ENCODE data around the gene TUBE1. TPM values are rescaled to one million over a fixed set of nuclear protein-coding genes. Genes with fewer than 3 reads are reported as not detected.
"Not testable (repeated sequence)": the region's sequence is repeated elsewhere in the genome, so short reads cannot be mapped to it uniquely, and the experiment has no call there.

The TUBE1 gene
- total RNA-seq, 4 donors from 2014 or later, result 6.1 to 14.7 (median 10.0) TPM

- DNase-seq, result no peak
- Histone ChIP-seq H3K27me3 (no peaks in the 10 kb centered on the region), H3K27ac (no peak overlapping the region), H3K4me1 (no peaks in the 10 kb centered on the region), H3K9me3 (no peaks in the 10 kb centered on the region), H3K4me3 (no peak overlapping the region), H3K36me3 (no peaks in the 10 kb centered on the region)
- no peak for ATAC-seq
- TF ChIP-seq CTCF (IDR thresholded peaks at IDR 0.05 in 4 of 5, conservative IDR thresholded peaks at IDR 0.05 in 1 of 5) (no peak), POLR2A (IDR thresholded peaks at IDR 0.05) (no peak)
- intact Hi-C loops (cut with DNase I; ENCODE audit: low total_unique reads) (no loop called here), in situ Hi-C loops (cut with MboI; ENCODE audit: low sequenced_read_pairs in 4 of 4) (loop anchor here in 1 of 4 donors (25.0 kb wide), 1 partner anchor 788 kb away; a partner anchor contains a TSS)
Observed at GRCh38 chr6:112050429-112050828, 36.9 kb downstream of the TUBE1 start.

- Histone ChIP-seq H3K27ac (no peak overlapping the region), H3K9me3 (no peaks in the 10 kb centered on the region), H3K4me3 (no peak overlapping the region), H3K36me3 (no peaks in the 10 kb centered on the region), H3K4me1 (no peaks in the 10 kb centered on the region), H3K27me3 (no peaks in the 10 kb centered on the region)
- DNase-seq, result no peak
- TF ChIP-seq CTCF (IDR thresholded peaks at IDR 0.05 in 4 of 5, conservative IDR thresholded peaks at IDR 0.05 in 1 of 5) (no peak), POLR2A (IDR thresholded peaks at IDR 0.05) (no peak)
- ATAC-seq, result no peak
- intact Hi-C loops (cut with DNase I; ENCODE audit: low total_unique reads) (loop anchor here (10.0 kb wide), 1 partner anchor 175 kb away; the partner anchor contains the start of gene FYN), in situ Hi-C loops (cut with MboI; ENCODE audit: low sequenced_read_pairs in 4 of 4) (loop anchor here in 2 of 4 donors (10.0 to 25.0 kb wide), 3 partner anchors 345 to 795 kb away; a partner anchor contains a TSS)
Observed at GRCh38 chr6:112049996-112050395, 37.3 kb downstream of the TUBE1 start.

- ATAC-seq (no peak), DNase-seq (no peak)
- no peak for TF ChIP-seq CTCF (IDR thresholded peaks at IDR 0.05 in 4 of 5, conservative IDR thresholded peaks at IDR 0.05 in 1 of 5)
- no peak for TF ChIP-seq POLR2A (IDR thresholded peaks at IDR 0.05)
- no peaks in the 10 kb centered on the region for H3K4me1 ChIP-seq
- no peaks in the 10 kb centered on the region for H3K36me3 ChIP-seq
- H3K9me3 ChIP-seq, result no peaks in the 10 kb centered on the region
- in situ Hi-C loops (cut with MboI; ENCODE audit: low sequenced_read_pairs in 4 of 4), result loop anchor here in 2 of 4 donors (10.0 kb wide), 2 partner anchors 344 to 794 kb away; a partner anchor contains a TSS
- intact Hi-C loops (cut with DNase I; ENCODE audit: low total_unique reads), result loop anchor here (10.0 kb wide), 1 partner anchor 174 kb away; the partner anchor contains the start of gene FYN
- H3K4me3 ChIP-seq, result no peak overlapping the region
- no peak overlapping the region for H3K27ac ChIP-seq
- no peaks in the 10 kb centered on the region for H3K27me3 ChIP-seq
Observed at GRCh38 chr6:112049026-112049799, 38.1 kb downstream of the TUBE1 start.

GRCh38 chr6:112047523-112047922, 39.8 kb downstream of the TUBE1 start:
- H3K36me3 ChIP-seq, DNase-seq, H3K27me3 ChIP-seq, ATAC-seq, H3K4me1 ChIP-seq, H3K27ac ChIP-seq, H3K9me3 ChIP-seq, H3K4me3 ChIP-seq: not testable (repeated sequence)
- in situ Hi-C loops (cut with MboI; ENCODE audit: low sequenced_read_pairs in 4 of 4), result loop anchor here in 2 of 4 donors (10.0 kb wide), 2 partner anchors 343 to 793 kb away; a partner anchor contains a TSS
- intact Hi-C loops (cut with DNase I; ENCODE audit: low total_unique reads), result loop anchor here (10.0 kb wide), 1 partner anchor 173 kb away; the partner anchor contains the start of gene FYN

GRCh38 chr6:112044856-112045255, 42.4 kb downstream of the TUBE1 start:
- in situ Hi-C loops (cut with MboI; ENCODE audit: low sequenced_read_pairs in 4 of 4), result loop anchor here in 2 of 4 donors (5.0 to 10.0 kb wide), 3 partner anchors 338 to 790 kb away; a partner anchor contains a TSS
- intact Hi-C loops (cut with DNase I; ENCODE audit: low total_unique reads), result loop anchor here (10.0 kb wide), 1 partner anchor 170 kb away; the partner anchor contains the start of gene FYN
- TF ChIP-seq POLR2A (IDR thresholded peaks at IDR 0.05) (no peak), CTCF (IDR thresholded peaks at IDR 0.05 in 4 of 5, conservative IDR thresholded peaks at IDR 0.05 in 1 of 5) (no peak)
- no peak overlapping the region for H3K4me3 ChIP-seq
- H3K27me3 ChIP-seq, result no peaks in the 10 kb centered on the region
- DNase-seq, result no peak
- no peaks in the 10 kb centered on the region for H3K9me3 ChIP-seq
- no peak for ATAC-seq
- no peaks in the 10 kb centered on the region for H3K4me1 ChIP-seq
- no peak overlapping the region for H3K27ac ChIP-seq
- H3K36me3 ChIP-seq, result no peaks in the 10 kb centered on the region
